K562 (cell line): ENCODE measurements around the gene BSN. TPM values are rescaled to one million over a fixed set of nuclear protein-coding genes. Genes with fewer than 3 reads are reported as not detected.
A peak's percentile ranks its signal among the peaks of the same experiment; 100 is the strongest.
"Not testable (repeated sequence)": the region's sequence is repeated elsewhere in the genome, so short reads cannot be mapped to it uniquely, and the experiment has no call there.

Experiments
- ATAC-seq: fragments of 200-7000 bp; cut with Tn5 transposase; 3 replicates; pipeline ENCODE4 v1.9.1; 2020; ENCODE audit warnings: moderate library complexity
- BruUV-seq: library from RNA; stranded (reverse); fragments of 400-500 nt; replicated peaks from 2 replicates; lab custom pipeline; 2021; lab: Mats Ljungman, UMichigan
- CTCF ChIA-PET: fragments of 300-600 bp; formaldehyde crosslinking; extraction: SDS; loops from one replicate; lab custom pipeline; 2021; ENCODE audit warnings: low intra/inter-chr PET ratio; lab: Yijun Ruan, JAX
- POLR2A ChIA-PET: fragments of 300-600, 350-650 bp; sonication (Branson Sonifier 250); formaldehyde crosslinking; extraction: SDS; loops from one replicate; lab custom pipeline; 2021; ENCODE audit warnings: antibody characterized with exemption, inconsistent platforms; lab: Yijun Ruan, JAX
- DNase-seq, 4 experiments: peaks; one replicate each; pipeline versions ENCODE4 v3.0.0 to v3.0.0-alpha.2; 2011 to 2018; ENCODE audit warnings: low spot score in 3 of 4, mixed read lengths in 3 of 4; ENCODE audit errors: extremely low read depth in 1 of 4
- FAIRE-seq: peaks from 2 replicates; lab custom pipeline; 2011; peaks lifted over from hg19 to GRCh38; lab: Jason Lieb, UNC
- H2AFZ ChIP-seq: 2 replicates; pipeline ENCODE4 v1.6.0; 2011; ENCODE audit warnings: low read depth, low read length, control low read depth, inconsistent platforms
- H3K27ac ChIP-seq: fragments of 200-600 bp; 3 replicates; pipeline ENCODE4 v1.8.0; 2011; ENCODE audit warnings: low read depth, mild to moderate bottlenecking, control low read depth, inconsistent platforms, low read length, moderate library complexity, mixed read lengths; ENCODE audit errors: extremely low read depth
- H3K27me3 ChIP-seq, 2 experiments: fragments of 300-600 bp in 1 of 2; 2 replicates in 1 of 2; 3 replicates in 1 of 2; pipeline versions ENCODE4 v1.6.0 to v1.8.0; 2011; ENCODE audit warnings: inconsistent platforms in 2 of 2, low read length in 2 of 2, mild to moderate bottlenecking in 1 of 2, mixed read lengths in 1 of 2, moderate library complexity in 1 of 2; ENCODE audit not compliant: control insufficient read depth in 2 of 2, insufficient read depth in 2 of 2
- H3K36me3 ChIP-seq: fragments of 300-600 bp; 3 replicates; pipeline ENCODE4 v1.8.0; 2011; ENCODE audit warnings: mild to moderate bottlenecking, low read length, inconsistent platforms; ENCODE audit not compliant: control insufficient read depth, insufficient read depth
- H3K4me1 ChIP-seq, 2 experiments: fragments of 200-600 bp in 1 of 2; replicated peaks in 1 of 2; 2 replicates in 1 of 2; 3 replicates in 1 of 2; pipeline versions ENCODE4 v1.5.1 to v1.8.0; 2011; ENCODE audit warnings: inconsistent platforms in 2 of 2, low read length in 2 of 2, mild to moderate bottlenecking in 1 of 2, mixed read lengths in 1 of 2, moderate library complexity in 1 of 2; ENCODE audit not compliant: control insufficient read depth in 2 of 2, insufficient read depth in 2 of 2
- H3K4me2 ChIP-seq: 2 replicates; pipeline ENCODE4 v1.6.1; 2011; ENCODE audit warnings: low read length, control low read depth, inconsistent platforms, mixed read lengths; ENCODE audit not compliant: insufficient read depth
- H3K4me3 ChIP-seq: fragments of 200-600 bp; sonication (generic), shearing (Covaris generic); 2 replicates; pipeline ENCODE4 v1.5.1; 2016; ENCODE audit warnings: control low read depth, inconsistent platforms
- H3K79me2 ChIP-seq: fragments of 200-600 bp; 3 replicates; pipeline ENCODE4 v1.8.0; 2011; ENCODE audit warnings: low read length, inconsistent platforms; ENCODE audit not compliant: control insufficient read depth, insufficient read depth
- H3K9ac ChIP-seq, 2 experiments: 2 replicates each; pipeline versions ENCODE4 v1.6.0 to v1.6.1; 2011; ENCODE audit warnings: low read depth in 2 of 2, low read length in 2 of 2, control low read depth in 1 of 2, inconsistent platforms in 1 of 2, mild to moderate bottlenecking in 1 of 2, mixed read lengths in 1 of 2; ENCODE audit not compliant: insufficient read depth in 1 of 2
- H3K9me1 ChIP-seq: one replicate; pipeline ENCODE4 v1.6.0; 2011; ENCODE audit warnings: inconsistent platforms, mild to moderate bottlenecking, low read length, moderate library complexity; ENCODE audit not compliant: control insufficient read depth, insufficient read depth
- H3K9me3 ChIP-seq: replicated peaks from 2 replicates; pipeline ENCODE4 v1.5.1; 2011; ENCODE audit warnings: low read depth, low read length, inconsistent platforms; ENCODE audit not compliant: control insufficient read depth, insufficient read depth
- H4K20me1 ChIP-seq: replicated peaks from 2 replicates; pipeline ENCODE4 v1.6.1; 2011; ENCODE audit warnings: low read length, inconsistent platforms, mixed read lengths; ENCODE audit not compliant: control insufficient read depth, insufficient read depth
- BCOR ChIP-seq: fragments of 450-650 bp; IDR thresholded peaks from 2 replicates; pipeline ENCODE4 v1.6.1; 2016
- GTF2F1 ChIP-seq: IDR thresholded peaks from 2 replicates; pipeline ENCODE4 v1.6.1; 2011; ENCODE audit warnings: low read depth, low read length, improper control_type of control experiment
- HIVEP1 ChIP-seq: fragments of 250-450 bp; sonication (Bioruptor Pico); IDR thresholded peaks from 2 replicates; pipeline ENCODE4 v1.4.0; 2020; ENCODE audit warnings: mild to moderate bottlenecking
- MTA1 ChIP-seq: fragments of 450-650 bp; IDR thresholded peaks from 2 replicates; pipeline ENCODE4 v1.6.1; 2017; ENCODE audit warnings: borderline replicate concordance
- RBM14 ChIP-seq: fragments of 200-400 bp; formaldehyde crosslinking; IDR thresholded peaks from 2 replicates; pipeline ENCODE4 v1.6.1; 2018; ENCODE audit warnings: low read depth, mild to moderate bottlenecking, low read length, moderate library complexity, borderline replicate concordance; ENCODE audit not compliant: insufficient read depth
- SMARCE1 ChIP-seq: fragments of 450-650 bp; IDR thresholded peaks from 2 replicates; pipeline ENCODE4 v1.7.1; 2016; ENCODE audit warnings: mild to moderate bottlenecking
- ZNF121 ChIP-seq: sonication (generic); formaldehyde crosslinking; conservative IDR thresholded peaks from 2 replicates; pipeline ENCODE4 v1.8.0; 2022; ENCODE audit warnings: missing genetic modification reagents
- ZNF133 ChIP-seq: fragments of 250-450 bp; sonication (Bioruptor Pico); IDR thresholded peaks from 2 replicates; pipeline ENCODE4 v1.4.0; 2020; ENCODE audit warnings: mild to moderate bottlenecking
- WGBS: fragments of 100-300 bp; shearing (Covaris generic); methylation state at CpG from one replicate; pipeline ENCODE4 v1.1.6; 2016; ENCODE audit warnings: low coverage, mixed read lengths; ENCODE audit not compliant: insufficient coverage; ENCODE audit errors: missing lambda C conversion rate; 5-methylcytosine and 5-hydroxymethylcytosine counted together
- in situ Hi-C: fragments of 300-500 bp; cut with MboI; formaldehyde crosslinking; loops from 4 replicates; pipeline ENCODE4 v1.15.0; 2018; ENCODE audit warnings: inconsistent platforms, mixed read lengths
- intact Hi-C: fragments of 100-400 bp; cut with micrococcal nuclease; formaldehyde crosslinking; loops from 2 replicates; pipeline ENCODE4 v1.14.2; 2022
- polyA plus RNA-seq, 8 experiments: library from polyadenylated mRNA; depleted of rRNA in 4 of 8; stranded (reverse) in 5 of 8; unstranded in 3 of 8; fragments of >200 nt; fragmentation: Nextera tagmentation in 2 of 8; fragmentation: Illumina TruSeq in 1 of 8; extraction: Ambion mirVana in 2 of 8; extraction: Trizol in 1 of 8; gene quantifications; 2 replicates each; pipeline versions ENCODE4 v1.2.1 to v1.2.3, GENCODE V29; 2011 to 2014; ENCODE audit warnings: inconsistent platforms in 1 of 8, missing spikeins in 1 of 8
- total RNA-seq, 7 experiments: library from RNA; depleted of rRNA in 6 of 7; stranded (reverse); fragments of >200 nt in 6 of 7; fragmentation: Illumina TruSeq in 2 of 7; extraction: Trizol in 2 of 7; gene quantifications; 2 replicates each; pipeline versions ENCODE4 v1.2.1 to v1.2.3, GENCODE V29; 2011 to 2021; ENCODE audit warnings: low replicate concordance in 1 of 7
- TF ChIP-seq, protein P1 (sequence below), 2 experiments: fragments of 200-800 bp in 1 of 2; sonication (Bioruptor generic) in 1 of 2; sonication (generic) in 1 of 2; formaldehyde crosslinking in 1 of 2; IDR thresholded peaks in 1 of 2; conservative IDR thresholded peaks in 1 of 2; 2 replicates each; pipeline versions ENCODE4 v1.5.0 to v1.6.1; 2016 to 2020; ENCODE audit warnings: missing compliant biosample characterization in 1 of 2, missing genetic modification characterization in 1 of 2, missing genetic modification reagents in 1 of 2
- TF ChIP-seq, protein P2 (sequence below): sonication (generic); formaldehyde crosslinking; IDR thresholded peaks from 2 replicates; pipeline ENCODE4 v1.8.0; 2022; ENCODE audit warnings: mild to moderate bottlenecking, missing genetic modification reagents

Gene BSN
- total and polyA plus RNA-seq, 9 of the 15 experiments (the other 6 are each of a cell fraction or from before 2014, with no cell fraction given) = 0.03 to 1.5 (median 0.29) TPM

DNA sequence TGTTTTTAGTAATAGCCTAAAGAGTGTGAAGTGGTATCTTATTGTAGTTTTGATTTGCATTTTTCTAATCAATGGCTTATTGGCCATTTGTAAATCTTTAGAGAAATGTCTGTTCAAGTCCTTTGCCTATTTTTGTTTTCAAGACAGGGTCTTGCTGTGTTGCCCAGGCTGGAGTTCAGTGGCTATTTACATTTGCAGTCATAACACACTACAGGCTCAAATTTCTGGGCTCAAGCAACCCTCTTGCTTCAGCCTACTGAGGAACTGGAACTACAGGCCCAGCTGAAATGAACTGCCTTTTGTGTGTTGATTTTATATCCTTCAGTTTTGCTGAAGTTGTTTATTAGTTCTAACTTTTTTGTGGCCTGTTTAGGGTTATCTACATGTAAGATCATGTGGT lies 27.9 kb downstream of the BSN start:
- H3K9me3 ChIP-seq = no peaks in the 10 kb centered on the region
- POLR2A ChIA-PET = interaction anchor here (0.6 to 1.1 kb wide), 2 partner anchors 26 to 1810 kb away, joined by 3 read pairs; no protein-coding TSS in a partner anchor
- ATAC-seq = no peak
- H3K27ac ChIP-seq = no peak overlapping the region
- intact Hi-C loops (no loop called here), in situ Hi-C loops (no loop called here)
- FAIRE-seq = no peak
- H3K27me3 ChIP-seq = no peaks in the 10 kb centered on the region
- H3K4me1 ChIP-seq = no peaks in the 10 kb centered on the region; a peak in 1 of 5 replicates
- no TSS peak for BruUV-seq
- H2AFZ ChIP-seq = no peak overlapping the region
- CTCF ChIA-PET = no interaction called here
- no peaks in the 10 kb centered on the region for H3K79me2 ChIP-seq
- H3K4me2 ChIP-seq = no peak overlapping the region
- H3K9ac ChIP-seq = no peak overlapping the region
- H3K36me3 ChIP-seq = no peaks in the 10 kb centered on the region
- H4K20me1 ChIP-seq = no peaks in the 10 kb centered on the region
- no peak for DNase-seq
- no peaks in the 10 kb centered on the region for H3K9me1 ChIP-seq
- TF ChIP-seq, protein P1, sequence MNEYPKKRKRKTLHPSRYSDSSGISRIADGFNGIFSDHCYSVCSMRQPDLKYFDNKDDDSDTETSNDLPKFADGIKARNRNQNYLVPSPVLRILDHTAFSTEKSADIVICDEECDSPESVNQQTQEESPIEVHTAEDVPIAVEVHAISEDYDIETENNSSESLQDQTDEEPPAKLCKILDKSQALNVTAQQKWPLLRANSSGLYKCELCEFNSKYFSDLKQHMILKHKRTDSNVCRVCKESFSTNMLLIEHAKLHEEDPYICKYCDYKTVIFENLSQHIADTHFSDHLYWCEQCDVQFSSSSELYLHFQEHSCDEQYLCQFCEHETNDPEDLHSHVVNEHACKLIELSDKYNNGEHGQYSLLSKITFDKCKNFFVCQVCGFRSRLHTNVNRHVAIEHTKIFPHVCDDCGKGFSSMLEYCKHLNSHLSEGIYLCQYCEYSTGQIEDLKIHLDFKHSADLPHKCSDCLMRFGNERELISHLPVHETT (CRISPR knock-in tag; conservative IDR thresholded peaks at IDR 0.05 in 1 of 2, IDR thresholded peaks at IDR 0.05 in 1 of 2) = no peak
- TF ChIP-seq, protein P2, sequence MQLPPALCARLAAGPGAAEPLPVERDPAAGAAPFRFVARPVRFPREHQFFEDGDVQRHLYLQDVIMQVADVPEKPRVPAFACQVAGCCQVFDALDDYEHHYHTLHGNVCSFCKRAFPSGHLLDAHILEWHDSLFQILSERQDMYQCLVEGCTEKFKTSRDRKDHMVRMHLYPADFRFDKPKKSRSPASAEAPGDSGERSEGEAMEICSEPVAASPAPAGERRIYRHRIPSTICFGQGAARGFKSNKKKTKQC (CRISPR knock-in tag) = no peak
- no peak for TF ChIP-seq ZNF133 (CRISPR knock-in tag)
- no peak for TF ChIP-seq MTA1
- TF ChIP-seq ZNF121 (CRISPR knock-in tag) = peak; percentile 92
- TF ChIP-seq RBM14 = no peak
- 0 out of 2 replicates have a peak, but pooled peaks have one; percentile 60 for TF ChIP-seq SMARCE1
- no peak for TF ChIP-seq HIVEP1 (CRISPR knock-in tag)
- TF ChIP-seq BCOR = peak; percentile 24; the same call in 1 of the 2 replicates
- no peak for TF ChIP-seq GTF2F1
- H3K4me3 ChIP-seq = no peak overlapping the region

DNA sequence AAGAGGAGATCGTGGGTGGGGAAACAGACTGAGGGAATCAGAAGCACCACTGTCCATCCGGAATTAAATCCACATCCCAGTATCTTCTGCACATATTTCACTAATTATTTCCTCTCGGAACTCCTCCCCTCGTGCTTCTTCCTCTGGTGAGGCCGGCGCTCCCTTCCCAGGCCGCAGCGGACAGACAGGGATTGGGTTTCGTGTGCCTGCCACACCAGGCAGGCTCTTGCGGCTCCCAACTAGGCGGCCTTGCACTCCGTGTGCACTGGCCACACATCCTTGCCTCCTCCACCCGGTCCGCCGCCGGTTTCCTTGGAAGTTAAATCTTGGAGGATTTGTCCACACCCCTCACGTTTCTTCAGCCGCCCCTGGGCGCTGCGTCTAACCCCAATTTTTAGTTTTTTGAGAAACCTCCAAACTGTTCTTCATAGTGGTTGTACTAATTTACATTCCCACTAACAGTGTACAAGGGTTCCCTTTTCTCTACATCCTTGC lies 31.0 kb downstream of the BSN start:
- POLR2A ChIA-PET, H3K27ac ChIP-seq, FAIRE-seq, H3K9me3 ChIP-seq, H3K79me2 ChIP-seq, H4K20me1 ChIP-seq, BruUV-seq, intact Hi-C loops, DNase-seq, H3K4me2 ChIP-seq, H3K4me3 ChIP-seq, H3K4me1 ChIP-seq, H3K9ac ChIP-seq, H3K36me3 ChIP-seq, H3K27me3 ChIP-seq, H2AFZ ChIP-seq, ATAC-seq, H3K9me1 ChIP-seq, in situ Hi-C loops, CTCF ChIA-PET: not testable (repeated sequence)
- 70% methylated on average over 13 of the region's 20 CpGs for whole genome bisulfite sequencing
